Keratinocyte (primary cell): ENCODE measurements around the gene ZBTB46. TPM values are rescaled to one million over a fixed set of nuclear protein-coding genes. Genes with fewer than 3 reads are reported as not detected.

Experiments used
- DNase-seq: peaks from one replicate; pipeline ENCODE4 v3.0.0-alpha.2; 2011; ENCODE audit warnings: low read depth, missing footprints, low spot score
- FAIRE-seq: peaks from 2 replicates; lab custom pipeline; 2011; peaks lifted over from hg19 to GRCh38; lab: Jason Lieb, UNC
- H2AFZ ChIP-seq: 2 replicates; pipeline ENCODE4 v1.6.0; 2012; ENCODE audit warnings: low read length, control low read depth, inconsistent platforms; ENCODE audit not compliant: control insufficient read depth
- H3K27ac ChIP-seq: 2 replicates; pipeline ENCODE4 v1.5.1; 2011; ENCODE audit warnings: low read length; ENCODE audit not compliant: control insufficient read depth, insufficient read depth
- H3K27me3 ChIP-seq: 3 replicates; pipeline ENCODE4 v1.6.0; 2011; ENCODE audit warnings: low read length; ENCODE audit not compliant: control insufficient read depth, insufficient read depth; ENCODE audit errors: extremely low read depth
- H3K36me3 ChIP-seq, 2 experiments: 2 replicates in 1 of 2; 3 replicates in 1 of 2; pipeline ENCODE4 v1.5.1; 2011; ENCODE audit warnings: low read length in 2 of 2, mild to moderate bottlenecking in 1 of 2; ENCODE audit not compliant: control insufficient read depth in 2 of 2, insufficient read depth in 2 of 2; ENCODE audit errors: extremely low read depth in 1 of 2
- H3K4me1 ChIP-seq: 3 replicates; pipeline ENCODE4 v1.5.1; 2011; ENCODE audit warnings: low read length; ENCODE audit not compliant: control insufficient read depth, insufficient read depth; ENCODE audit errors: extremely low read depth
- H3K4me2 ChIP-seq: 3 replicates; pipeline ENCODE4 v1.6.0; 2011; ENCODE audit warnings: low read depth, low read length; ENCODE audit not compliant: control insufficient read depth, insufficient read depth; ENCODE audit errors: extremely low read depth
- H3K4me3 ChIP-seq, 3 experiments: fragments of 200-600 bp in 1 of 3; sonication (generic) in 1 of 3; 2 replicates in 2 of 3; 3 replicates in 1 of 3; pipeline ENCODE4 v1.5.1; 2011 to 2016; ENCODE audit warnings: low read length in 3 of 3, mild to moderate bottlenecking in 3 of 3, control low read depth in 2 of 3, inconsistent platforms in 1 of 3, low read depth in 1 of 3, mixed read lengths in 1 of 3, mixed run types in 1 of 3, moderate library complexity in 1 of 3; ENCODE audit not compliant: control insufficient read depth in 2 of 3, insufficient read depth in 2 of 3; ENCODE audit errors: extremely low read depth in 1 of 3
- H3K79me2 ChIP-seq: 2 replicates; pipeline ENCODE4 v1.6.0; 2012; ENCODE audit warnings: low read length; ENCODE audit not compliant: control insufficient read depth, insufficient read depth
- H3K9ac ChIP-seq: 3 replicates; pipeline ENCODE4 v1.6.0; 2011; ENCODE audit warnings: low read length; ENCODE audit not compliant: control insufficient read depth, insufficient read depth; ENCODE audit errors: extremely low read depth
- H3K9me1 ChIP-seq: 3 replicates; pipeline ENCODE4 v1.6.0; 2011; ENCODE audit warnings: low read length; ENCODE audit not compliant: control insufficient read depth, insufficient read depth; ENCODE audit errors: extremely low read depth
- H3K9me3 ChIP-seq: 2 replicates; pipeline ENCODE4 v1.5.1; 2012; ENCODE audit warnings: low read depth, low read length; ENCODE audit not compliant: control insufficient read depth
- H4K20me1 ChIP-seq: 3 replicates; pipeline ENCODE4 v1.6.0; 2011; ENCODE audit warnings: low read length; ENCODE audit not compliant: control insufficient read depth, insufficient read depth; ENCODE audit errors: extremely low read depth
- EZH2 ChIP-seq: IDR thresholded peaks from one replicate; pipeline ENCODE4 v1.6.1; 2012; ENCODE audit warnings: inconsistent platforms, mild to moderate bottlenecking, low read length, moderate library complexity
- dilution Hi-C: fragments of 300-500 bp; cut with MboI; formaldehyde crosslinking; loops from one replicate; pipeline ENCODE4 v1.7.0; 2020; ENCODE audit warnings: low sequenced_read_pairs; ENCODE audit not compliant: extremely low pct_ligation_motif_present
- polyA plus RNA-seq, 5 experiments: library from polyadenylated mRNA; depleted of rRNA in 3 of 5; stranded (reverse) in 3 of 5; stranded (forward) in 1 of 5; unstranded in 1 of 5; fragments of >200 nt; gene quantifications; 1 replicate in 1 of 5; 2 replicates in 3 of 5; 3 replicates in 1 of 5; pipeline versions ENCODE4 v1.2.1 to v1.2.3, GENCODE V29; 2011 to 2012; ENCODE audit warnings: missing spikeins in 2 of 5, low read depth in 1 of 5, low replicate concordance in 1 of 5
- TF ChIP-seq, protein P1 (sequence below), 3 experiments: IDR thresholded peaks in 1 of 3; conservative IDR thresholded peaks in 1 of 3; optimal IDR thresholded peaks in 1 of 3; 2 replicates in 2 of 3; 3 replicates in 1 of 3; pipeline versions ENCODE3 to v1.5.1; 2011; ENCODE audit warnings: low read length in 3 of 3, mild to moderate bottlenecking in 3 of 3, moderate library complexity in 2 of 3, control low read depth in 1 of 3, inconsistent platforms in 1 of 3; ENCODE audit not compliant: insufficient read depth in 2 of 3; ENCODE audit errors: extremely low read depth in 1 of 3

The ZBTB46 gene
- polyA plus RNA-seq, 1 donor (not counting 4 experiments of a cell fraction or from before 2014, with no cell fraction given): 0.12 TPM

DNA sequence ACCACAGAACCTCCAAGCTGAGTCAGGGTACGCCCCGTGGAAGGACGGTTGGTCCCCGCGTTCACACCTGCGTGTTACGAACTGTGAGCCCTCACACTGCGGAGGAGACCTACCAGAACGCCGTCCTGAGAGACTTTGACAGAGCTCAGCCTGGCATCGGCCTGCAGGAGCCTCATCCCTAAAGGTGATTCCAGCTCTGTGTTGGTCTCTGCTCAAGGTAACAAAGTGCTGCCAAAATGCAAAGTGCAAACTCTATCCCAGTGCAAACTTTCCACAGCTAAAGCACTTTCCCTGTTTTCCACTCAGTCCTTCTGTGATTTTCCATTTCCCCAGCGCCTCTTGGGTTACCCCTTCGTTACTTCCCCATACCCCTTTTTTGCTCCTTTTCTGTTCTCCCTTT lies 8.6 kb upstream of the ZBTB46 start:
- Histone ChIP-seq H4K20me1 (peaks cover 2% of the 10 kb centered on the region), H3K4me1 (peaks cover 5% of the 10 kb centered on the region), H3K36me3 (no peaks in the 10 kb centered on the region), H3K9me1 (no peaks in the 10 kb centered on the region), H3K27ac (no peak overlapping the region), H3K9me3 (no peaks in the 10 kb centered on the region), H3K4me2 (no peak overlapping the region), H3K27me3 (peaks cover 12% of the 10 kb centered on the region), H3K79me2 (no peaks in the 10 kb centered on the region), H3K4me3 (no peak overlapping the region), H3K9ac (no peak overlapping the region), H2AFZ (no peak overlapping the region)
- FAIRE-seq: no peak
- no peak for DNase-seq
- dilution Hi-C loops: no loop called here
- TF ChIP-seq, protein P1, sequence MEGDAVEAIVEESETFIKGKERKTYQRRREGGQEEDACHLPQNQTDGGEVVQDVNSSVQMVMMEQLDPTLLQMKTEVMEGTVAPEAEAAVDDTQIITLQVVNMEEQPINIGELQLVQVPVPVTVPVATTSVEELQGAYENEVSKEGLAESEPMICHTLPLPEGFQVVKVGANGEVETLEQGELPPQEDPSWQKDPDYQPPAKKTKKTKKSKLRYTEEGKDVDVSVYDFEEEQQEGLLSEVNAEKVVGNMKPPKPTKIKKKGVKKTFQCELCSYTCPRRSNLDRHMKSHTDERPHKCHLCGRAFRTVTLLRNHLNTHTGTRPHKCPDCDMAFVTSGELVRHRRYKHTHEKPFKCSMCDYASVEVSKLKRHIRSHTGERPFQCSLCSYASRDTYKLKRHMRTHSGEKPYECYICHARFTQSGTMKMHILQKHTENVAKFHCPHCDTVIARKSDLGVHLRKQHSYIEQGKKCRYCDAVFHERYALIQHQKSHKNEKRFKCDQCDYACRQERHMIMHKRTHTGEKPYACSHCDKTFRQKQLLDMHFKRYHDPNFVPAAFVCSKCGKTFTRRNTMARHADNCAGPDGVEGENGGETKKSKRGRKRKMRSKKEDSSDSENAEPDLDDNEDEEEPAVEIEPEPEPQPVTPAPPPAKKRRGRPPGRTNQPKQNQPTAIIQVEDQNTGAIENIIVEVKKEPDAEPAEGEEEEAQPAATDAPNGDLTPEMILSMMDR (optimal IDR thresholded peaks at IDR 0.05 in 1 of 3, IDR thresholded peaks at IDR 0.05 in 1 of 3, conservative IDR thresholded peaks at IDR 0.05 in 1 of 3; ENCODE audit: extremely low read depth in 1 of 3, insufficient read depth in 2 of 3, low read length in 3 of 3): no peak
- no peak for TF ChIP-seq EZH2

DNA sequence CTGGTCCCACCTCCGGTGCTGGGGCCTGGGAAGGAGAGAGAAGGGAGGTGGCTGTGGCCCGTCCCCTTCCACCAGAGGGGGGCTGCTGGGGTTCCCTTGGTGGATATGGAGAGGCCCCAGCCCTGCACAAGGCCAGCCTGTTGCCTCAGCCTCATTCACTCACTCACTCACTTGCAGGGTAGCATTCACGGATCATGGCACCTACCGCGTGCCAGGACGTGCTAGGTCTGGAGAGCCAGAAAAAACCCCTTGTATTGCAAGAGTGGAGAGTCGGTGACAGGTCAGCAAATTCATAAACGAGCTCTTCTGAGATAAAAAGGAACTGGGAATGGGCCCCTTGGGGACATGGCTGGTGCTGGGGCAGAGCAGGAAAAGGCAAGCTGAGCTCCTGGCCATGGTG lies 6.4 kb upstream of the ZBTB46 start:
- Histone ChIP-seq H2AFZ (no peak overlapping the region), H3K36me3 (no peaks in the 10 kb centered on the region), H3K9me3 (no peaks in the 10 kb centered on the region), H3K4me3 (no peak overlapping the region), H3K9me1 (no peaks in the 10 kb centered on the region), H3K79me2 (no peaks in the 10 kb centered on the region), H4K20me1 (peaks cover 2% of the 10 kb centered on the region), H3K4me1 (peaks cover under 1% of the 10 kb centered on the region), H3K9ac (no peak overlapping the region), H3K27me3 (peaks cover 20% of the 10 kb centered on the region), H3K27ac (no peak overlapping the region), H3K4me2 (no peak overlapping the region)
- FAIRE-seq (no peak), DNase-seq (no peak)
- TF ChIP-seq EZH2: no peak
- TF ChIP-seq, protein P1 (optimal IDR thresholded peaks at IDR 0.05 in 1 of 3, IDR thresholded peaks at IDR 0.05 in 1 of 3, conservative IDR thresholded peaks at IDR 0.05 in 1 of 3; ENCODE audit: extremely low read depth in 1 of 3, insufficient read depth in 2 of 3, low read length in 3 of 3): no peak
- dilution Hi-C loops: no loop called here
